ENCODE measurements around the gene NPAT.

Gene NPAT

GRCh38 chr11:108222574-108223347 is at the start of gene NPAT, which contains the start of gene ATM:
NPAT (minus strand) TSS chr11:108222638; CDS start chr11:108222536, 102 bp downstream.
ATM (plus strand) TSS chr11:108223067; CDS start chr11:108227625, 4,558 bp downstream.
- peak; percentile 95 to 97 for DNase-seq (ENCODE audit: low read depth in 2 of 2)

- DNase-seq (ENCODE audit: low read depth in 2 of 2), result no peak
Measured at GRCh38 chr11:108269583-108269982, 47.1 kb upstream of the NPAT start.

GRCh38 chr11:108253176-108253575 is 30.7 kb upstream of the NPAT start:
- DNase-seq (ENCODE audit: low read depth in 2 of 2), result no peak

- no peak for DNase-seq (ENCODE audit: low read depth in 2 of 2)
Measured at GRCh38 chr11:108246885-108247284, 24.4 kb upstream of the NPAT start.

- DNase-seq (ENCODE audit: low read depth in 2 of 2), result no peak
Measured at GRCh38 chr11:108246308-108246707, 23.9 kb upstream of the NPAT start.

GRCh38 chr11:108242422-108242821 is 20.0 kb upstream of the NPAT start:
- DNase-seq (ENCODE audit: low read depth in 2 of 2), result no peak

- DNase-seq (ENCODE audit: low read depth in 2 of 2), result no peak
Measured at GRCh38 chr11:108241330-108242037, 19.0 kb upstream of the NPAT start.

- no peak for DNase-seq (ENCODE audit: low read depth in 2 of 2)
Measured at GRCh38 chr11:108239076-108239475, 16.6 kb upstream of the NPAT start.

- no peak for DNase-seq (ENCODE audit: low read depth in 2 of 2)
Measured at GRCh38 chr11:108237058-108237481, 14.6 kb upstream of the NPAT start.

- DNase-seq (ENCODE audit: low read depth in 2 of 2), result no peak
Measured at GRCh38 chr11:108235633-108236032, 13.2 kb upstream of the NPAT start.

GRCh38 chr11:108235192-108235591 is 12.8 kb upstream of the NPAT start:
- DNase-seq (ENCODE audit: low read depth in 2 of 2), result no peak

GRCh38 chr11:108233277-108233945 is 11.0 kb upstream of the NPAT start:
- DNase-seq (ENCODE audit: low read depth in 2 of 2), result no peak

- DNase-seq (ENCODE audit: low read depth in 2 of 2), result no peak
Measured at GRCh38 chr11:108228251-108228650, 5.8 kb upstream of the NPAT start.

GRCh38 chr11:108226036-108226435 is 3.6 kb upstream of the NPAT start:
- no peak for DNase-seq (ENCODE audit: low read depth in 2 of 2)

- no peak for DNase-seq (ENCODE audit: low read depth in 2 of 2)
Measured at GRCh38 chr11:108224911-108225786, 2.7 kb upstream of the NPAT start.

- DNase-seq (ENCODE audit: low read depth in 2 of 2), result no peak
Measured at GRCh38 chr11:108224366-108224765, 1.9 kb upstream of the NPAT start.

GRCh38 chr11:108223348-108224149 is 1.1 kb upstream of the NPAT start:
- no peak for DNase-seq (ENCODE audit: low read depth in 2 of 2)

- DNase-seq (ENCODE audit: low read depth in 2 of 2), result no peak
Measured at GRCh38 chr11:108221911-108222573, 396 bp downstream of the NPAT start.

GRCh38 chr11:108221371-108221770 is 1.1 kb downstream of the NPAT start:
- no peak for DNase-seq (ENCODE audit: low read depth in 2 of 2)

- DNase-seq (ENCODE audit: low read depth in 2 of 2), result no peak
Measured at GRCh38 chr11:108220721-108221336, 1.6 kb downstream of the NPAT start.
